Measurements from ENCODE around the gene MRGPRX2. TPM values are rescaled to one million over a fixed set of nuclear protein-coding genes. Genes with fewer than 3 reads are reported as not detected.
A peak's percentile ranks its signal among the peaks of the same experiment; 100 is the strongest.

Gene MRGPRX2
- total RNA-seq = not detected

DNA sequence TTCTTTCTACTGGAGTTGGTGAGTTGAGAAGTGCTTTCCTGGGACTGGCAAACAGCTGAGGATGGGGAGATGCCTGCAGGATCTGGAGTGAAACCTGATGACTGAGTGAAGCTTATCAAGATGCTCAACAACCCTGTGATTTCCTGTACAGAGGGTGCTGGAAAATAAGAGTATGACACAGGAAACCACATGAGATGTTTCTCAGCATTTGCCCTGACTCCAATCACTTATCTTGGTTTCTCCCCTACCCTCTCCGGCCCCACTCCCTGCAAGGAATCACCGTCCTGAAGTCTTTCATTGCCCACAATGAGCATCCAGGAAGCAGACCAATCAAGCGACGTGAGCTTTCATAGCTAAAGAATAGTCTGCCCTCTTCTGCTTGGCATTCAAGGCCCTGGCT lies at the start of gene MRGPRX2:
Gene MRGPRX2 (minus strand): TSS at position 89 of the 400 bp plus-strand sequence. CDS start 4,315 bp downstream, outside the sequence.
- DNase-seq = no peak

GRCh38 chr11:19110295-19110694 lies 49.8 kb upstream of the MRGPRX2 start:
- DNase-seq = no peak

- DNase-seq = no peak
Observed at GRCh38 chr11:19107125-19107524, 46.6 kb upstream of the MRGPRX2 start.

DNA sequence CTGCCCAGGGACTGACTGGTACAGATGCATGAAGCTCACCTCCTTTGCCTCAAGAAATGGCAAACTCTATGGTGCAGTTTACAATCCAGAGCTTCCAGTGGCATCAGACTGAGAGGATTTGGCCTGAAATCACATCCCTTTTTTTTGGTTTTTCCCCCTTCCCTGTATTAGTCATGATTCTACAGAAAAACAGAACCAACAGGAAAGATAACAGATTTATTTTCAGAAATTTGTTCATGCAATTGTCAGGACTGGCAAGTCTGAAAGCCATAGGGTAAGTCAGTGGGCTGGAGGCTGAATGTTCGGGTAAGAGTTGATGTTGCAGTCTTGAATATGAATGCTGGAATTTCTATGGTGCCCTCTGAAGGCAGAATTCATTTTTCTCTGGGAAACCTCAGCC lies 44.5 kb upstream of the MRGPRX2 start:
- no peak for DNase-seq

DNA sequence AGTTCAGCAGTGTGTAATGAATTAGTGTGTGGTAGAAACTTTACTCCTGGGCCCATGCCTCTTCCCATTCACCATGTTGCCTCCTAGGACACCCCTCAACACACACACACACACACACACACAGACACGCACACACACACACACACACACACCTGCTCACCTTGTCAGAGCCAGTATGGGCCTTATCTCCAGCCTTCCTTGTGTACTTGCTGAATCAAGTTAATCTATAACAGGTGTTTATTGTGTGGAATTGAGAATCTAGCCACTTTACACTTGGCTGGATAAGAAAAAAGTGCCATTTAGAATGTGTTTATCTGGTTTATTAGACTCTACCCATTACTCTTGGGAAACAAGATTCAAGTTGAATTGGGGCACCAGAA lies 42.0 kb upstream of the MRGPRX2 start:
- no peak for DNase-seq

DNA sequence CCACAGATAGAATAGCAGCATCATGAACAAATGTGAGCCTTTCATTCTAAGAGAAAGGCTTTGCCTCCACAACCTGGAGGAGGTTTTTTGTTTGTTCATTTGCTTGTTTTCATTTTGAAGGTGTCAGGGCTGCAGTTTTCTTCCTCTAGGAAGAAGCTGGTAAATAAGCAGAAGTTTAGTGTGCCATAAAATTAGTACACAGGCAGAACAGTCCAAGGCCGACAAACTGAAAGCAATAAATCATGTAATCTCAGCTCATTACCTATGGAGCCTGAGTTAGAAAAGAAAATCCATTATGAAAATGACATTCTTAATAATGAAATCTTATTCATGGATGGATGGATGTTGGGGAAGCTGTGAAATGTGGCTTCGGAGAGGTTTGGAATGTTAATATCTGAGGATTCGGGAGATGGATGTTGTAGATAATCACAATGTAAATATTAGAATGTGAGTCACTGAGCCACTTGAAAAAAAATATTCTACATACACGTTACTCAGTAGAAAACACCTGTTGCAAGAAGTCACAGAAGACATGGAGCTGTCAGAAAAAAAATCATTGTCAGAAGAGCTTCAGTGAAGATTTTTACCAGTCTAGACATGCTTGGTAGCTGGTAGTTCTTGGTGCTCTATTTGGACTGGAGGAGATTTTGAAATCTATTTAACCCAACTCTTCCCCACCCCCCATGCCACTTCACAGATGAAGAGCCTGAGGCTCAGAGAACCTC lies 41.4 kb upstream of the MRGPRX2 start:
- DNase-seq = no peak

GRCh38 chr11:19100885-19101284 lies 40.4 kb upstream of the MRGPRX2 start:
- no peak for DNase-seq

- no peak for DNase-seq
Observed at GRCh38 chr11:19099093-19099492, 38.6 kb upstream of the MRGPRX2 start.

GRCh38 chr11:19094859-19095258 lies 34.3 kb upstream of the MRGPRX2 start:
- DNase-seq = no peak

DNA sequence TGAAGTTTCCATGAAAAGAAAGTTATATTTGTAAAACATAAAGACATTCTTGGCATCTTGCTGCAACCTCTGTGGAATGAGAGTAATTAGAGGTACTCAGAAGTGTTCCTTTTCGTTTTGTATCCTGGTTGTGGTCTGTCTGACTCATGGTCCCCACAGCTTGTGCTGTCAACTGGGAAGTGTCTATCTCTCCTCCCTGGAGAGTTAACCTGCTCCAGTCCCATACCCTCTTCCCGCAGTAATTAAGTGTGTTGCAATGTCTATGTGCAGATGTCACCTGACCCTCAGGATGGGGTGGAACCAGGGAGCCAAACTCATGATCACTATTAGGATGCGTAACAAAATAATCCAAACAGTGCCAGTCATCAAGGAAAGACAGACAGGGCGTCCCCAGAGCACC lies 33.5 kb upstream of the MRGPRX2 start:
- no peak for DNase-seq

DNA sequence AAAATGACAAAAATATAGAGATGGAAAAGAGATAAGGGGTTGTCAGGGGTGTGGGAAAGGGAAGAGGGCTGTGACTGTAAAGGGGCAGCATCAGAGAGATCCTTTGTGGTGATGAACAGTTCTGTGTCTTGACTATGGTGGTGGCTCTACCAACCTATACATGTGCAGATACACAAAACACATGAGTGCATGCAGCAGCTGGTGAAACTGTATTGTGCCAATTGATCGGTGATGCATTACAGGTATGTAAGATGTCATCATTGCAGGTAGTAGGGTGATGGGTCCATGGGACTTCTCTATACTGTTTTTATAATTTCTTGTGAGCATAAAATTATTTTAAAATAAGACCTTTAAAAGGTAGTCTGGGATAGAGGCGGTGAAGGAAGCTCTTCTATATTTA lies 32.3 kb upstream of the MRGPRX2 start:
- DNase-seq = no peak

DNA sequence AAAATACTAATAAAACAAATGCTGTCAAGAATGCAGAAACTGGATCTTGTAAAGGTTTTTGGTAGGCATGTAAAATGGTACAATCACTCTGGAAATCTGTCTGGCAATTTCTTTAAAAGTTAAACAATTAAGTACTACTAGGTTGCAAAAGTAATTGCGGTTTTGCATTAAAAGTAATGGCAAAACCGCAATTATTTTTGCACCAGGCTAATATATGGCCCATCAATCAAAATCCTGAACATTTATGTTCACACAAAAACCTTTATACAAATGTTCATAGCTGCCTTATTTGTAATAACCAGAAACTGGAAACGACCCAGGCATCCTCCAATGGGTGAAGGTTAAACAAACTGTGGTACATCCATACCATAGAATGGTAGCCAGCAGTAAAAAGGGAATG lies 31.8 kb upstream of the MRGPRX2 start:
- DNase-seq = no peak

DNA sequence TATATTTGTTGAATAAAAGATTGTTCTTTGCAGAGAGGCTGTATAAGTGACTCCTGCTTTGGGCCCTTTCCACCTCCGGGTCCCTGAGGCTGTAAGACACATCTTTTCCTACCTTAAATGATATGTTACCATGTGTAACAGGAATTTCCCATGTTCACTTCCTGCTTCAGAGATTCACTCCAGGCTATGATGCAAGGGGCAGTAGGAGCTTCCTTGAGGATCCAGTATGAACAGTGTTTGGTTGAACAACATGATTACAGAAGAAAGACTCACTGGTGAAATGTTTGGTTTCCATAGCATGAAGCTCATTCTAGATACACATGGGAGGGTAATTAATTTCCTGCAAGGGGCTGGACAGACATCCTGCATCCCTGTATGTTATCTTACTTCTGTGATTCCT lies 30.8 kb upstream of the MRGPRX2 start:
- no peak for DNase-seq

DNA sequence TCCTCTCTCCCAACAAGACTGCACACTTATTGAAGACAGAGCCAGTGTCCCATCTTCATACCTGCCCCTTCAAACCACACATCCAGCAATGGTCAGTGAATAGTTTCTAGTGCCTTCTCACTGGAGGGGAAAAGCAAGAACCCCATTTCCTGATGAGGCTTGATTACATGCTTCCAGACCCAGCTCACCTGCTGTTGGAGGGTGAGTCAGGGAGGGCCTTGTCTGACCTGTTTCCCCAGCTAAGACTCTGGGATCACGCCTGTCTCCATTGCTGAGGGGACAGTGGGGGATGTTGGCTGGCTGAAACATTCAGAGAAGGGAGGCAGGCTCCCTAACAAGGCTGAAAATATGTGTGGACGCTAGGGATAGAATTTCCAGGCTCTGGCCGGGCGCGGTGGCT lies 28.9 kb upstream of the MRGPRX2 start:
- no peak for DNase-seq

GRCh38 chr11:19088791-19089190 lies 28.3 kb upstream of the MRGPRX2 start:
- DNase-seq = no peak

- DNase-seq = no peak
Observed at GRCh38 chr11:19087658-19088057, 27.1 kb upstream of the MRGPRX2 start.

GRCh38 chr11:19084661-19085315 lies 24.3 kb upstream of the MRGPRX2 start:
- DNase-seq = no peak

- no peak for DNase-seq
Observed at GRCh38 chr11:19083166-19083565, 22.6 kb upstream of the MRGPRX2 start.

- DNase-seq = no peak
Observed at GRCh38 chr11:19080579-19080993, 20.1 kb upstream of the MRGPRX2 start.

DNA sequence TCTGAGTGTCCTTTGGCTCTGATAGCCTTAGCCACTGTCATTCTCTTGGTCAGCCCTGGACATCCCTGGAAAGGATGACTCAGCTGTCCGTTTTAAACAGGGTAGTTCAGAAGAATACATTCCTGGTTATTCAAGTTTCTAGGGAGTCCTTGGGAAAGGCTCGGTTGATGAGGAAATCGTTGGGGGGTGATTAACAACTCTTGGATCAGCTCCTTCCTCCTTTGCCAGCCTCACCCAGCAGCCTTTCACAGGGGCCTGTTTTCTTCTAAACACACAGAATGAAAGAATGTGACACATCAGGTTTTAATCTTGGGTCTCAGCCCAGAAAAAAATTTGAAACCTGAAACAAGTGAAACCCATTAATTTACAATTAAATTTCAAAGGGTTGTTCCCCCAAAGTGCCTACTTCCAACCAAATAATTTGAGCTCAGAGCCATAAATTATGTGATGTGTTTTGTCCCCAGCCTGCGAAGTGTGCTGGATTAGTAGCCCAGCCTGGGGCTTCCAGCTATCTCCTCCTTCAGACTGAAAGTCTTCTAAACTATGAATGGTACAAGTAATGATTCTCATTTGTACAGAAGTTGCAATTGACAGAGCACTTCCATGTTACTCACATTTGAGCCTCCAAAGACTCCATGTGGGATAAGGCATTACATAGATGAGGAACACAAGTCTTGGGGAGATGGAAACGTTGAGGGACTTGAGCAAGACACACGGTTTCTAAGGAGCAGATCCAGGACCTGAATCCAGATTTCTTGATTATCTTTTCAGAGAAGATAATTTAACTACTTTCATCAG lies 19.3 kb upstream of the MRGPRX2 start:
- DNase-seq = peak; percentile 1

DNA sequence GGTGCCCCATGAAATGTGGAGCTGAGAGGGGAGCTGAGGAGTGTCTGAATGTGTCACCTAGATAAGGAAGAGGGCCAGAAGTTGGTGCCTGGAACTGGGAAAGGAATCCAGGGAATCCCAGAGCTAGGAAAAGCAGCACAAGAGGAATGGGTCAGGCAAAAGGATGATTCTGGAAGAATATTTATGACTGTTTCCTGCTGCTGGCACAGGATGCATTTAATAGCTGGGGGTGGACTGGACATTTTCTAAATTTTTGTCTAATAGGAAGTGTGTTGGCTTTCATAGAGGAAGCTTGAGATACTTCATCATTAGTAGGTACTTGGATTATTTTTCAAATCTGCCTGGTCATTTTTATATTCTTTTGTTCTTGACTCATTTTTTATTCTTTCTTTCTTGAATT lies 17.4 kb upstream of the MRGPRX2 start:
- DNase-seq = no peak

DNA sequence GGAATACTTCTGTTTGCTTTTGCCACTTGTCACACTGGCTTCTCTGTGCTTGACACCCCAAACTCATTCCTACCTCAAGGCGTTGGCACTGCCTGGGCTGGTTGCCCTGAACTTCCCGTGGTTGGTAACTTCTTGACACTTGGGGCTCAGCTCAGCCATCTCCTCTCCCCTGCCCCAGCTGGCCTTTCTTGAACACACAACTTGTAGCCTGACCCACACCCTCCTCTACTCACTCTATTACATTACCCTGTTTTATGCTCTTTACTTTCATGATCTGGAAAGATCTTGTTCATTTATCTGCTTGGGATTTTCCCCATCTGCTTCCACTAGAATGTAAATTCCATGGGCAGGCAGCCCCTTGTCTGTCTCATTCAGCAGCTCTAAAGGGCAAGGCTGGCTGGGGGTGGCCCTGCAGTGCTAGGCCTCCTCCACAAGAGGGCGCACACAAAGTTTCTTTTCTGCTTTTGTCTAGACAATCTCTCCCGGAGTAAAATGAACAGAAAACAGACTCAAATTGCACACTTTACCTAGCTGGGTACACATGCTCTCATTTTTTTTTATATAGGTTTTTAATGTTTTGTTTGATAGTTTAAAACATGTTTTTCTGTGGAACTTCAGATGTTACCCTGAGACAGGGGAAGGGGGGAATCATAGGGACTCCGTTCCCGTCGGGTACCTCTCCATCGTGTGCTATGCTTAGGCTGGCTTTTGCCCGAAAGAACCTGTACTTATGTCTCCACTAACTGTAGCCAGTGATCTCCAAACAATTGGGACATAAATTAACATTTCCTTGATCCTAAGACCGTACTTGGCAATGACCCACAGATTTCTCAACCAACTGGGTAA lies 16.4 kb upstream of the MRGPRX2 start:
- DNase-seq = peak; percentile 15

Data from occipital lobe (tissue), 2 donors.